OCI-LY7 (cell line): Measurements from ENCODE around the gene CD207. TPM values are rescaled to one million over a fixed set of nuclear protein-coding genes. Genes with fewer than 3 reads are reported as not detected.

ENCODE experiments used
- BruUV-seq: library from RNA; stranded (reverse); fragments of 400-500 nt; replicated peaks from 2 replicates; lab custom pipeline; 2021; lab: Mats Ljungman, UMichigan
- CTCF ChIA-PET: fragments of 300-600 bp; sonication (Branson Sonifier 250); formaldehyde crosslinking; loops from one replicate; lab custom pipeline; 2022; ENCODE audit warnings: antibody characterized with exemption; ENCODE audit not compliant: unreplicated experiment; lab: Charles Lee
- POLR2A ChIA-PET: fragments of 300-600 bp; sonication (Branson Sonifier 250); formaldehyde crosslinking; loops from one replicate; lab custom pipeline; 2022; ENCODE audit warnings: antibody characterized with exemption; lab: Charles Lee
- DNase-seq: peaks from one replicate; pipeline ENCODE4 v3.0.0-alpha.2; 2015; ENCODE audit warnings: low spot score
- H2AFZ ChIP-seq: fragments of 200-600 bp; sonication (generic), shearing (Covaris generic); 2 replicates; pipeline ENCODE4 v1.6.1; 2014; ENCODE audit warnings: mild to moderate bottlenecking, antibody characterized with exemption, low read length, moderate library complexity
- H3K27ac ChIP-seq: fragments of 200-600 bp; sonication (generic); 2 replicates; pipeline ENCODE4 v1.5.1; 2014; ENCODE audit warnings: mixed run types, low read depth, mild to moderate bottlenecking, moderate library complexity, low read length, inconsistent platforms; ENCODE audit not compliant: poor library complexity, severe bottlenecking
- H3K36me3 ChIP-seq: fragments of 200-600 bp; sonication (generic); 2 replicates; pipeline ENCODE4 v1.6.1; 2014; ENCODE audit warnings: mild to moderate bottlenecking, antibody characterized with exemption, low read length, moderate library complexity, mixed read lengths; ENCODE audit not compliant: insufficient read depth
- H3K4me1 ChIP-seq: fragments of 200-600 bp; sonication (generic); 2 replicates; pipeline ENCODE4 v1.5.1; 2014; ENCODE audit warnings: mild to moderate bottlenecking, low read length; ENCODE audit not compliant: insufficient read depth, poor library complexity, severe bottlenecking
- H3K4me2 ChIP-seq: fragments of 200-600 bp; sonication (generic); 2 replicates; pipeline ENCODE4 v1.6.1; 2014; ENCODE audit warnings: mild to moderate bottlenecking, low read length
- H3K4me3 ChIP-seq: fragments of 200-600 bp; sonication (generic); 2 replicates; pipeline ENCODE4 v1.5.1; 2014; ENCODE audit warnings: mild to moderate bottlenecking, low read depth, low read length; ENCODE audit not compliant: poor library complexity, severe bottlenecking
- H3K79me2 ChIP-seq: fragments of 200-600 bp; sonication (generic); 2 replicates; pipeline ENCODE4 v1.6.1; 2016; ENCODE audit warnings: low read depth, mild to moderate bottlenecking, low read length, moderate library complexity, mixed read lengths; ENCODE audit not compliant: insufficient read depth
- H3K9me2 ChIP-seq: fragments of 200-600 bp; sonication (generic); 2 replicates; pipeline ENCODE4 v1.6.1; 2016; ENCODE audit warnings: mild to moderate bottlenecking, low read length, mixed read lengths; ENCODE audit not compliant: insufficient read depth
- H3K9me3 ChIP-seq: fragments of 200-600 bp; sonication (generic); 2 replicates; pipeline ENCODE4 v1.6.1; 2014; ENCODE audit warnings: mild to moderate bottlenecking, mixed run types, low read length, mixed read lengths
- H4K20me1 ChIP-seq: fragments of 200-600 bp; sonication (generic); 2 replicates; pipeline ENCODE4 v1.6.1; 2014; ENCODE audit warnings: mild to moderate bottlenecking, antibody characterized with exemption, low read length, moderate library complexity, mixed read lengths; ENCODE audit not compliant: insufficient read depth
- EZH2phosphoT487 ChIP-seq: fragments of 200-600 bp; sonication (generic); IDR thresholded peaks from 2 replicates; pipeline ENCODE4 v1.6.1; 2018; ENCODE audit warnings: low read depth, borderline replicate concordance, mild to moderate bottlenecking, mixed run types, antibody characterized with exemption, low read length, moderate library complexity, mixed read lengths
- intact Hi-C: fragments of 100-400 bp; cut with micrococcal nuclease; formaldehyde crosslinking; loops from one replicate; pipeline ENCODE4 v1.10.0; 2022; ENCODE audit not compliant: unreplicated experiment
- total RNA-seq, 2 experiments: library from RNA; depleted of rRNA in 1 of 2; stranded (reverse); fragments of >200 nt in 1 of 2; shearing (Covaris generic) in 1 of 2; gene quantifications; 2 replicates each; pipeline ENCODE4 v1.2.3, GENCODE V29; 2014 to 2022
- TF ChIP-seq, protein P1 (sequence below): fragments of 200-600 bp; sonication (generic); conservative IDR thresholded peaks from 2 replicates; pipeline ENCODE4 v1.5.1; 2014; ENCODE audit warnings: mild to moderate bottlenecking, antibody characterized with exemption, low read length, moderate library complexity, mixed read lengths

Gene CD207
- total RNA-seq, 2 experiments from 2014 or later = not detected

DNA sequence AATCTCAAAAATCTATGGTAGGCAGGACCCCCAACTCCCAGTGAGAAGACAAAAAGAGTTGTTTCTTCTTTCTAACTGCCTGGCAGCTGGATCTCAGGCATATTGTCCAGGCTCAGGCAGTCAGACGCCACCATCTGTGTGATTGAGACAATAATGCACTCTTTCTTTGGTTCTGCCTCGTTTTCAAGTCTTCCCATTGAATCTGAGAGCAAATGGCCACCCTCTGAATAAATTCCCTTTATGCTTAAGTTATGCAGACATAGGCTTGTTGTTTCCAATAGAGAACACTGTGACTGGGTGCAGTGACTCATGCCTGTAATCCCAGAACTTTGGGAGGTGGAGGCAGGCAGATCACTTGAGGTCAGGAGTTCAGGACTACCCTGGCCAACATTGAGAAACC, 15.3 kb upstream of the CD207 start:
- TF ChIP-seq, protein P1, sequence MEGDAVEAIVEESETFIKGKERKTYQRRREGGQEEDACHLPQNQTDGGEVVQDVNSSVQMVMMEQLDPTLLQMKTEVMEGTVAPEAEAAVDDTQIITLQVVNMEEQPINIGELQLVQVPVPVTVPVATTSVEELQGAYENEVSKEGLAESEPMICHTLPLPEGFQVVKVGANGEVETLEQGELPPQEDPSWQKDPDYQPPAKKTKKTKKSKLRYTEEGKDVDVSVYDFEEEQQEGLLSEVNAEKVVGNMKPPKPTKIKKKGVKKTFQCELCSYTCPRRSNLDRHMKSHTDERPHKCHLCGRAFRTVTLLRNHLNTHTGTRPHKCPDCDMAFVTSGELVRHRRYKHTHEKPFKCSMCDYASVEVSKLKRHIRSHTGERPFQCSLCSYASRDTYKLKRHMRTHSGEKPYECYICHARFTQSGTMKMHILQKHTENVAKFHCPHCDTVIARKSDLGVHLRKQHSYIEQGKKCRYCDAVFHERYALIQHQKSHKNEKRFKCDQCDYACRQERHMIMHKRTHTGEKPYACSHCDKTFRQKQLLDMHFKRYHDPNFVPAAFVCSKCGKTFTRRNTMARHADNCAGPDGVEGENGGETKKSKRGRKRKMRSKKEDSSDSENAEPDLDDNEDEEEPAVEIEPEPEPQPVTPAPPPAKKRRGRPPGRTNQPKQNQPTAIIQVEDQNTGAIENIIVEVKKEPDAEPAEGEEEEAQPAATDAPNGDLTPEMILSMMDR = no peak
- TF ChIP-seq EZH2phosphoT487 = no peak
- no peak overlapping the region for H3K4me2 ChIP-seq
- no peaks in the 10 kb centered on the region for H3K9me2 ChIP-seq
- DNase-seq = no peak
- ChIA-PET CTCF (no interaction called here), POLR2A (no interaction called here)
- H2AFZ ChIP-seq = no peak overlapping the region
- no peak overlapping the region for H3K27ac ChIP-seq
- intact Hi-C loops = no loop called here
- H3K9me3 ChIP-seq = no peaks in the 10 kb centered on the region
- no peaks in the 10 kb centered on the region for H3K4me1 ChIP-seq
- no peaks in the 10 kb centered on the region for H4K20me1 ChIP-seq
- H3K36me3 ChIP-seq = no peaks in the 10 kb centered on the region
- no peaks in the 10 kb centered on the region for H3K79me2 ChIP-seq
- BruUV-seq = no TSS peak
- H3K4me3 ChIP-seq = no peak overlapping the region

DNA sequence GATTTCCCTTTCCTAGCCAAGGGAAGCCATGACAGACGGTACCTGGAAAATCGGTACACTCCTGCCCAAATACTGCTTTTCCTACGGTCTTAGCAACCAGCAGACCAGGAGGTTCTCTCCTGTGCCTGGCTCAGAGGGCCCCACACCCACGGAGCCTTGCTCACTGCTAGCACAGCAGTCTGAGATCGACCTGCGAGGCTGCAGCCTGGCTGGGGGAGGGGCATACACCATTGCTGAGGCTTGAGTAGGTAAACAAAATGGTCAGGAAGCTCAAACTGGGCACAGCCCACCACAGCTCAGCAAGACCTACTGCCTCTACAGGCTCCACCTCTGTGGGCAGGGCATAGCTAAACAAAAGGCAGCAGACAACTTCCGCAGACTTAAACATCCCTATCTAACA, 6.8 kb upstream of the CD207 start:
- Histone ChIP-seq H3K4me2 (no peak overlapping the region), H3K9me2 (no peaks in the 10 kb centered on the region), H3K27ac (no peak overlapping the region), H3K36me3 (no peaks in the 10 kb centered on the region), H3K79me2 (no peaks in the 10 kb centered on the region), H3K4me3 (no peak overlapping the region), H3K4me1 (no peaks in the 10 kb centered on the region), H4K20me1 (no peaks in the 10 kb centered on the region), H3K9me3 (no peaks in the 10 kb centered on the region), H2AFZ (no peak overlapping the region)
- BruUV-seq = no TSS peak
- POLR2A ChIA-PET = interaction anchor here (0.9 to 1.6 kb wide), 2 partner anchors 10 to 11 kb away, joined by 3 read pairs; no protein-coding TSS in a partner anchor
- CTCF ChIA-PET = no interaction called here
- DNase-seq = no peak
- TF ChIP-seq, protein P1 = no peak
- no peak for TF ChIP-seq EZH2phosphoT487
- intact Hi-C loops = no loop called here

GRCh38 chr2:70837980-70838925, 2.6 kb upstream of the CD207 start:
- H2AFZ ChIP-seq = no peak overlapping the region

More at GRCh38 chr2:70837980-70838925, 2.6 kb upstream of the CD207 start:
- H3K9me2 ChIP-seq = no peaks in the 10 kb centered on the region
- BruUV-seq = no TSS peak
- no peak for TF ChIP-seq EZH2phosphoT487
- TF ChIP-seq, protein P1 = no peak
- no peak for DNase-seq
- H4K20me1 ChIP-seq = no peaks in the 10 kb centered on the region
- POLR2A ChIA-PET = no interaction called here
- intact Hi-C loops = no loop called here
- H3K36me3 ChIP-seq = no peaks in the 10 kb centered on the region
- CTCF ChIA-PET = no interaction called here
- no peak overlapping the region for H3K27ac ChIP-seq
- H3K9me3 ChIP-seq = no peaks in the 10 kb centered on the region
- no peaks in the 10 kb centered on the region for H3K4me1 ChIP-seq
- no peaks in the 10 kb centered on the region for H3K79me2 ChIP-seq
- H3K4me2 ChIP-seq = no peak overlapping the region
- H3K4me3 ChIP-seq = no peak overlapping the region
